AG09309 (cell line): ENCODE measurements around the gene TTBK2.

Experiments used
- DNase-seq: peaks from one replicate; pipeline ENCODE4 v3.0.0-alpha.2; 2010; ENCODE audit warnings: low read depth
- H3K4me3 ChIP-seq: 2 replicates; pipeline ENCODE4 v1.5.1; 2011; ENCODE audit warnings: mild to moderate bottlenecking, low read depth, low read length, moderate library complexity; ENCODE audit not compliant: control insufficient read depth
- TF ChIP-seq, protein P1 (sequence below): IDR thresholded peaks from 2 replicates; pipeline ENCODE4 v1.5.1; 2011; ENCODE audit warnings: mild to moderate bottlenecking, low read depth, low read length, inconsistent platforms; ENCODE audit not compliant: insufficient read depth, control insufficient read depth; ENCODE audit errors: missing control alignments

TTBK2 gene

DNA sequence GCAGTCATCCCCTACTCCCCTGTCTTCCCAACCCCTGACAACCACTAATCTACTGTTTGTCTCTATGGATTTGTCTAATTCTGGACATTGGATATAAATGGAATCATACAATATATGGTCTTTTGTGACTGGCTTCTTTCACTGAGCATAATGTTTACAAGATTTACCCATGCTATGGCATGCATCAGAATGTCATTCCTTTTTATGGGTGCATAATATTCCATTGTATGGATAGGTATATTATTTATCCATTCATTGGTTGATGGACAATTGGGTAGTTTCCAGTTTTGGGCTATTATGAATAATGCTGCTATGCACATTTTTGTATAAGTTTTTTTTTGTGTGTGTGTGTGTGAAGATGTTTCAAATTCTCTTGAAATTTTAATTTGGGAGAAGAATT, 16.6 kb upstream of the TTBK2 start:
- H3K4me3 ChIP-seq = no peak overlapping the region
- DNase-seq = no peak
- TF ChIP-seq, protein P1, sequence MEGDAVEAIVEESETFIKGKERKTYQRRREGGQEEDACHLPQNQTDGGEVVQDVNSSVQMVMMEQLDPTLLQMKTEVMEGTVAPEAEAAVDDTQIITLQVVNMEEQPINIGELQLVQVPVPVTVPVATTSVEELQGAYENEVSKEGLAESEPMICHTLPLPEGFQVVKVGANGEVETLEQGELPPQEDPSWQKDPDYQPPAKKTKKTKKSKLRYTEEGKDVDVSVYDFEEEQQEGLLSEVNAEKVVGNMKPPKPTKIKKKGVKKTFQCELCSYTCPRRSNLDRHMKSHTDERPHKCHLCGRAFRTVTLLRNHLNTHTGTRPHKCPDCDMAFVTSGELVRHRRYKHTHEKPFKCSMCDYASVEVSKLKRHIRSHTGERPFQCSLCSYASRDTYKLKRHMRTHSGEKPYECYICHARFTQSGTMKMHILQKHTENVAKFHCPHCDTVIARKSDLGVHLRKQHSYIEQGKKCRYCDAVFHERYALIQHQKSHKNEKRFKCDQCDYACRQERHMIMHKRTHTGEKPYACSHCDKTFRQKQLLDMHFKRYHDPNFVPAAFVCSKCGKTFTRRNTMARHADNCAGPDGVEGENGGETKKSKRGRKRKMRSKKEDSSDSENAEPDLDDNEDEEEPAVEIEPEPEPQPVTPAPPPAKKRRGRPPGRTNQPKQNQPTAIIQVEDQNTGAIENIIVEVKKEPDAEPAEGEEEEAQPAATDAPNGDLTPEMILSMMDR = no peak

DNA sequence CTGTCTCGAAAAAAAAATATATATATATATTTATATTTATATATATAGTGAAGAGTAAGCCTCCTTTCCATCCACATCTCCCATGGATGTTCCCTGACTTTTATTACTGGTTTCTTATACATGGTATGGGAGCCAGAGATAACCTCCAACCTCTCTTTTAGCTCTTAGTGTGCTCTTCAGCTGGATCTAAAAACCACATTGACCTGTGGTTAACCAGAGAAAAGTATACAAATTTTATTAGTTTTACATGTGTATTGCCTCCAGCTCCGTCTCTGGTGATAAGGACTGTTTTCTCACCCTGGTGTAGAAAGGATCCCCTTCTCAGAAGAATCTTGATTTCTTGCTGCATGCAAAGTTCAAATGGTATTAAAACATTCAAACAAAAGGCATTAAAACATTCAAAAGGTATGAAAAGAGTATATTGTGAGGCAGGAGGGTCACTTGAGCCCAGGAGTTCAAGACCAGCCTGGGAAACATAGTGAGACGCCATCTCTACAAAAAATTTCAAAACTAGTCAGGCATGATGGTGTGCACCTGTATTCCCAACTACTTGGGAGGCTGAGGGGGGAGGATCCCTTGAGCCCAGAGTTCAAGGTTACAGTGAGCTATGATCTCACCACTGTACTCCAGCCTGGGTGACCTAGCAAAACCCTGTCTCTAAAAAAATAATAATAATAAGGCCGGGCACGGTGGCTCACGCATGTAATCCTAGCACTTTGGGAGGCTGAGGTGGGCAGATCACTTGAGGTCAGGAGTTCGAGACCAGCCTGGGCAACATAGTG, 13.5 kb upstream of the TTBK2 start:
- H3K4me3 ChIP-seq = no peak overlapping the region
- TF ChIP-seq, protein P1 = no peak
- DNase-seq = no peak

DNA sequence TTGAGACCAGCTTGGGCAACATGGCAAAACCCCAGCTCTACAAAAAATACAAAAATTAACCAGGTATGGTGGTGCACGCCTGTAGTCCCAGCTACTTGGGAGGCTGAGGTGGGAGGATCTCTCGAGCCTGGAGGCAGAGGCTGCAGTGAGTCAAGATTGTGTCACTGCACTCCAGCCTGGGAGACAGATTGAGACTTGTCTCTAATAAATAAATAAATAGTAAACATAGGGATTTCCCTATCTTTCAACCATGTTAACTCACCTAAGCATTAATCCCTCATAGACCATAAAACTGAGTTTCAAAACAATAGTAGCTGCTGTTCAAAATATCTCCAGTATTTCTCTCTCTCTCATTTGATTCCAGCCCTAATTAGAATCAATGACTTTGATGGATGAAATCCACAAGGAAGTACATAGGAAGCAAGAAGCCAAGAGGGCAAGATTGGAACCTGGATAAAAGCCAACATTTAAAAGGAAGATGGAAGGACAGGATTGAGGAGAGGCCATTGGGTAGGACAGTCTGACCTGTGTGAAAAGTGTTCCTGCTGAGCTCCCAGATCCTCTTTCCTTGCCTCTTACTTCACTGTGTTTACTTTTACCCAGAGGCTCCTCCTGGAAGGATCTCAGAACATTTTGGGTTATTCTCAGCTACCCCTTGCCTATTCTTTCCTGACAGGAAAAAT, 12.4 kb upstream of the TTBK2 start:
- DNase-seq = no peak

DNA sequence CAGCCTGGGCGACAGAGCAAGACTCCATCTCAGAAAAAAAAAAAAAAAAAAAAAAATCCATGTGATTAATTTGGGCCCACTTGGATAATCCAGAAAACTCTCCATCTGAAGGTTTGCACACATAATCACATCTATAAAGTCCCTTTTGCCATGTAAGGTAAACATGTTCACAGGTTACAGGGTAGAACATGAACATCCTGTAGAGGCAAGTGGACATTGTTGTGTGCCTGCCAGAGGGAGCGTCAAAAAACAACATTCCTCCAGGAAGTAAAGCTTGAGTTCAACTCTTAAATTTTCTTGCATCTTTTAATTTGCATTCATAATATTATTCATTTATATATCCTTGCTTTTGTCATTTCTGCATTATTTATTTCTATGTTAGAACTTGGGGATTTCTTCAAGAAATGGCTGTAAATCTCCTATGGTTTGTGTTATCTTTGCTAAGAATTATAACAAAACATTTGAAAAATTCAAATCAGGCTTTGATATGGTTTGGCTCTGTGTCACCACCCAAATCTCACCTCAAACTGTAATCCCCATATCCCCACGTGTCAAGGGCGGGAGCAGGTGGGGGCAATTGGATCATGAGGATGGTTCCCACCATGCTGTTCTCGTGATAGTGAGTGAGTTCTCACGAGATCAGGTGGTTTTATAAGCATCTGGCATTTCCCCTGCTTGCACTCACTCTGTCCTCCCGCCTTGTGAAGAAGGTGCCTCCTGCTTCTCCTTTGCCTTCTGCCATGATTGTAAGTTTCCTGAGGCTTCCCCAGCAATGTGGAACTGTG, 11.3 kb upstream of the TTBK2 start:
- TF ChIP-seq, protein P1 = no peak
- no peak for DNase-seq
- no peak overlapping the region for H3K4me3 ChIP-seq

More for the DNA sequence above, 12.4 kb upstream of the TTBK2 start:
- TF ChIP-seq, protein P1 = no peak
- no peak overlapping the region for H3K4me3 ChIP-seq

DNA sequence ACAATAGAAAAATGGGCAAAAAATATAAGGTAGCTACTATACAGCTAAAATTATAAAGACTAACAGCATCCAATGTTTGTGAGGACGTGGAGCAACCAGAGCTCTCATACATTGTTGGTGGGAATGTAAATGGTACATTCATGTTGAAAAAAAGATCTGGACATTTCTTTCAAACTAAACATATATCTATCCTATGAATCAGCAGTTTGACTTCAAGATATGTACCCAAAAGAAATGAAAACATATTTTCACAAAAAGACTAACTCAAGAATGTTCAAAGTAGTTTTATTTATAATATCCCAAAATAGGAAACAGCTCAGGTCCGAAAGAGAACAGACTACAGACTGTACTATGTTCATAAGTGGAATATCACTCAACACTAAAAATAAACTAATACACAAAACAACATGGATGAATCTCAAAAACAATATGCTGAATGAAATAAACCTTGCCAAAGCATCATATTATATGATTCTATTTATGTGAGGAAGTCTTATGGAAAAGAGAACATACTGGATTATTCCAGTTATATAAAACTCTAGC, 8.8 kb upstream of the TTBK2 start:
- H3K4me3 ChIP-seq = no peak overlapping the region
- no peak for DNase-seq
- TF ChIP-seq, protein P1 = no peak

DNA sequence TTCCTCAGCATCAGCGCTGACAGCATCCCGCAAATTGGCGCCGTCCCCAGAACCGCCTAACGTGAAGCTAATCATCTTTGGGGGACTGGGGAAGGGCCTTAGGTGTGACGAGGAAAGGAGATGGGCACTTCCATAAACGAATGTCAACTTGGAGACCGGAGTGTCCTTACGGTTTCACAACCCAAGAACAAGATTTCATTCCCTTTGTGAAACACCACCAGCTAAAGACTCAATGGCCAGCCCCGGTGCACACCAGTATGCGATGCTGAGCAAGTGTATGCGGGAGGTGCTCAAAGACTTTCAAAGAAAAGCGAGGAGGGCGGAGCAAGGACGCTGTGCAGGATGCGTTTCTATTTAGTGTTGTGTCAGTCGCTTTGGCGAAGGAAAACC, 759 bp upstream of the TTBK2 start:
- no peak for DNase-seq
- TF ChIP-seq, protein P1 = no peak
- peak overlapping the region; percentile 86 for H3K4me3 ChIP-seq
